OCI-LY7 (cell line): ENCODE results near the gene APEX1.

Experiments
- EZH2phosphoT487 ChIP-seq: fragments of 200-600 bp; sonication (generic); IDR thresholded peaks from 2 replicates; pipeline ENCODE4 v1.6.1; 2018; ENCODE audit warnings: low read depth, borderline replicate concordance, mild to moderate bottlenecking, mixed run types, antibody characterized with exemption, low read length, moderate library complexity, mixed read lengths
- TF ChIP-seq, protein P1 (sequence below): fragments of 200-600 bp; sonication (generic); conservative IDR thresholded peaks from 2 replicates; pipeline ENCODE4 v1.5.1; 2014; ENCODE audit warnings: mild to moderate bottlenecking, antibody characterized with exemption, low read length, moderate library complexity, mixed read lengths

DNA sequence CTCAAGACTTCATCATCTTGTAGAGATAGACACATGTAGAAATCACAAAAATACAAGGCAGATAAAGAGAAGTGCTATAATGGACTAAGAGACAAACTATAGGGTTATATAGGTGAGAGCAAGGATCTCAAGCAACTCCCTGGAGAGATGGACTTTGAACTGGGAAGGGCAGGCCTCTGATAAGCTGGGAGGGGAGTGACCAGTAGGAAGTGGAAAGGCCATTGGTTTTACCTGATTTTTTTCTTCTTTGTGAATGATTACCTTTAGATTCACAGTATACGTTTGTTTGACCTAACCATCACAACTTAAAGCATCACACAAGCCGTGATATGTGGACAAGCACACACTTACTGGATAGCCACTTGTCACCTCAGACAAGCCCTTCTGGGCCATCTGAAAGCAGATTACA is 36.5 kb upstream of the APEX1 start:
- TF ChIP-seq, protein P1, sequence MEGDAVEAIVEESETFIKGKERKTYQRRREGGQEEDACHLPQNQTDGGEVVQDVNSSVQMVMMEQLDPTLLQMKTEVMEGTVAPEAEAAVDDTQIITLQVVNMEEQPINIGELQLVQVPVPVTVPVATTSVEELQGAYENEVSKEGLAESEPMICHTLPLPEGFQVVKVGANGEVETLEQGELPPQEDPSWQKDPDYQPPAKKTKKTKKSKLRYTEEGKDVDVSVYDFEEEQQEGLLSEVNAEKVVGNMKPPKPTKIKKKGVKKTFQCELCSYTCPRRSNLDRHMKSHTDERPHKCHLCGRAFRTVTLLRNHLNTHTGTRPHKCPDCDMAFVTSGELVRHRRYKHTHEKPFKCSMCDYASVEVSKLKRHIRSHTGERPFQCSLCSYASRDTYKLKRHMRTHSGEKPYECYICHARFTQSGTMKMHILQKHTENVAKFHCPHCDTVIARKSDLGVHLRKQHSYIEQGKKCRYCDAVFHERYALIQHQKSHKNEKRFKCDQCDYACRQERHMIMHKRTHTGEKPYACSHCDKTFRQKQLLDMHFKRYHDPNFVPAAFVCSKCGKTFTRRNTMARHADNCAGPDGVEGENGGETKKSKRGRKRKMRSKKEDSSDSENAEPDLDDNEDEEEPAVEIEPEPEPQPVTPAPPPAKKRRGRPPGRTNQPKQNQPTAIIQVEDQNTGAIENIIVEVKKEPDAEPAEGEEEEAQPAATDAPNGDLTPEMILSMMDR: no peak
- TF ChIP-seq EZH2phosphoT487: no peak
